ENCODE results near the gene RBP7. TPM values are rescaled to one million over a fixed set of nuclear protein-coding genes. Genes with fewer than 3 reads are reported as not detected.

Gene RBP7
- total RNA-seq, 1 experiment from 2014 or later: 1.1 TPM

DNA sequence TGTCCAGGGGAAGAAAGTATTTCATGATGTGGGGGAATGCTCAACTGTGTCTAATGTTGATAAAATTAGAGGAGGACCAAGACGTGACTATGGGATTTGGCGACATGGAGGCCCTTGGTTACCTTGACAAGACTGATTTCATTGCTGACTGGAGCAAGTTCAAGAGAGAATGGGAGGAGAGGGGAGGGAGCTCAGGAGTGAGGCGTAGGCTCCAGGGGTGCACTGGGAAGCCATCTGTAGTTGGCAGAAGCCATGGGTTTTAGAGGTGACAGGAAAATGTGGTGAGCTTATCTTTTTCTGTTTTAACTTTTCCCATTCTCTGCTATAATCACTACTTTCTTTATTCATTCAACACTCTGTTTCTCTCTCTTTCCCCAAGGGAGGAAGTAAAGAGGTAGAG lies 51.6 kb downstream of the RBP7 start:
- H3K27me3 ChIP-seq (ENCODE audit: control insufficient read depth, insufficient read depth, low read length): no peaks in the 10 kb centered on the region
- H3K4me3 ChIP-seq (ENCODE audit: insufficient read depth, low read depth, low read length): no peak overlapping the region
- no peak for DNase-seq
- H3K36me3 ChIP-seq (replicated peaks; ENCODE audit: control insufficient read depth, insufficient read depth, low read length): 0 out of 2 replicates have a peak, but pooled peaks cover 1% of the 10 kb centered on the region

DNA sequence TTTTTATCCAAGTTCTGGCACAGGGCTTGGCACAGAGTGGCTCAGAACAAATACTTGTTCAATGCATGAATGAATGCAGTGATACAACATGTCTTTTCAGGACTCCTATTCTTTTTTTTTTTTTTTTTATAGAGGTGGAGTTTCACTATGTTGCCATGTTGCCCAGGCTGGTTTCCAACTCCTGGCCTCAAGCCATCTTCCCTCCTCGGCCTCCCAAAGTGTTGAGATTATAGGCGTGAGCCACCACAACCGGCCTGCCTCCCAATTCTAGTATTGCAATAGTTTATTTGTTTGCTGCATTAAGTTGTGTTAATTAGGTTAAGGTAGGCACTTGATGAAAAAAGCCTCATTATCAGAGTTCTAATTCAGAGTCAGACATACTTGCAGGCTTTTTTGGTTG lies 53.6 kb downstream of the RBP7 start:
- H3K36me3 ChIP-seq (replicated peaks; ENCODE audit: control insufficient read depth, insufficient read depth, low read length): 0 out of 2 replicates have a peak, but pooled peaks cover 1% of the 10 kb centered on the region
- no peak overlapping the region for H3K4me3 ChIP-seq (ENCODE audit: insufficient read depth, low read depth, low read length)
- DNase-seq: no peak
- no peaks in the 10 kb centered on the region for H3K27me3 ChIP-seq (ENCODE audit: control insufficient read depth, insufficient read depth, low read length)

DNA sequence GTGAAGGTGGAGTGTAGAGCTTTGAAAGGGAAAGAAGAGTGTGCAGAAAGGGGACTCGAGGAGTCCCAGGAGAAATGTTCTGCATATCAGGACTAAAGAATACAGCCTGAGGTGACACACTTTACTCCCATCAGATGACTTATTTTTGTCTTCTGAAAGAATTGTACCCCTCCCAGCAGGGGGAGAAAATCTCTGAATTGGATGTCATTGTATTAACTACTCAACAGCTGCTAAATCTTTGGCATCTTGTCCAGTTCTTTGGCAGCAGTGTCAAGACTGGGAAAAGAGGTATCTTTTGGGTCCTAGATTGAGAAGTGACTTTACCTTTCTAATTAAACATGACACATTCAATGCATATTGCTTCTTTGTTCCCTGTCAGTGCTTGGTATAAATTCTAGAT lies 54.6 kb downstream of the RBP7 start:
- H3K4me3 ChIP-seq (ENCODE audit: insufficient read depth, low read depth, low read length): no peak overlapping the region
- peaks cover 1% of the 10 kb centered on the region; the same call in 1 of the 2 replicates for H3K36me3 ChIP-seq (replicated peaks; ENCODE audit: control insufficient read depth, insufficient read depth, low read length)

DNA sequence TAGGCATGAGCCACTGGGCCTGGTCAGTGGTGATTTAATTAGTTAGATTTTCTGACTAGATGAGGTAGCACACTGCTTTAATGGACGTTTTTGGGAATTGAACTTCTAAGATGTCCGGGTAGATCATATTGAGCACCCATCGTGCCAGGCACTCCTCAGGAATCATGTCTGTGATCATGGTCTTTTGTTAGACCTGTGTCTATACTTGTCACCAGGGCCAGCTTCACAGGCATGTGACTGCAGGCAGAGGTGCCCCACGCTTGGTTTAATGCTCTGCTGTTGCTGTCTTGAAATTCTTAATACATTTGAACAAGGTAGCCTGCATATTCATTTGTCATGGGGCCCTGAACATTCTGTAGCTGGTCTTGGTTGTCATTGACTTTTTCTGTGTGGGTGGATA lies 55.3 kb downstream of the RBP7 start:
- H3K4me3 ChIP-seq (ENCODE audit: insufficient read depth, low read depth, low read length): no peak overlapping the region
- no peaks in the 10 kb centered on the region for H3K27me3 ChIP-seq (ENCODE audit: control insufficient read depth, insufficient read depth, low read length)
- no peak for DNase-seq
- H3K36me3 ChIP-seq (replicated peaks; ENCODE audit: control insufficient read depth, insufficient read depth, low read length): peaks cover 1% of the 10 kb centered on the region; the same call in 1 of the 2 replicates

More for the DNA sequence above, 54.6 kb downstream of the RBP7 start:
- H3K27me3 ChIP-seq (ENCODE audit: control insufficient read depth, insufficient read depth, low read length): no peaks in the 10 kb centered on the region
- DNase-seq: no peak

DNA sequence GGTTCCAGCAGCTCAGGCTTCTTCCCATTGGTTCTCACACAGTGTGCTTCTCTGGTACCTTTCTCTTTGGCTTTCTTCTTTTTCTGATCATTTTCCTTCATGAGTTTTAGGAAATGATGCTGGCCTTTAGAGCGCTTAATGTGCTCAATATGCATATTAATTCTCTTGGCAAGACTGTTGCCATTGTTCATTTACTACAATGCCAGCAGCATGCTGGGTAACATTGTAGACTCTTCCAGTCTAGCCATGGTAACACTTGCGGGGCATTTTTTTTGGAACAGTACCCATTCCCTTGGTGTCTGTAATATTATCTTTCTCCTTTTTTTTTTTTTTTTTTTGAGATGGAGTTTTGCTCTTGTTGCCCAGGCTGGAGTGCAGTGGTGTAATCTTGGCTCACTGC lies 57.4 kb downstream of the RBP7 start:
- no peak for DNase-seq
- H3K27me3 ChIP-seq (ENCODE audit: control insufficient read depth, insufficient read depth, low read length): no peaks in the 10 kb centered on the region

DNA sequence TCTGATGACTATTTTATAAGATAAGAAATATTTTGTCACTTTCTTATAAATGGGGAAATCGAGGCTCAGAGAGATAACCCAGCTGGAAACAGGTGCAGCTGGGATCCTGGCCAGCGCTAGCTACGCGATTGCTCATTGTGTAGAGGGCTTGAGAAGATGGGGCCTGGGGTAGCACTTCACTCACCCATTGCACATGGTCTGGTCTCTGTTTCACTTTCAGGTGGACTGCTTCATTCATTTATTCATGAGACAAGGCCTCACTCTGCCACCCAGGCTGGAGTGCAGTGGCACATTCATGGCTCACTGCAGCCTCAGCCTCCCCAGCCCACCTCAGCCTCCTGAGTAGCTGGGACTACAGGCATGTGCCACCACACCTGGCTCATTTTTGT lies 59.6 kb downstream of the RBP7 start:
- DNase-seq: no peak
- H3K36me3 ChIP-seq (replicated peaks; ENCODE audit: control insufficient read depth, insufficient read depth, low read length): no peaks in the 10 kb centered on the region; the same call in 1 of the 2 replicates
- no peak overlapping the region for H3K4me3 ChIP-seq (ENCODE audit: insufficient read depth, low read depth, low read length)
- no peaks in the 10 kb centered on the region for H3K27me3 ChIP-seq (ENCODE audit: control insufficient read depth, insufficient read depth, low read length)

More for the DNA sequence above, 57.4 kb downstream of the RBP7 start:
- H3K36me3 ChIP-seq (replicated peaks; ENCODE audit: control insufficient read depth, insufficient read depth, low read length): peaks cover 1% of the 10 kb centered on the region; the same call in 1 of the 2 replicates
- no peak overlapping the region for H3K4me3 ChIP-seq (ENCODE audit: insufficient read depth, low read depth, low read length)

DNA sequence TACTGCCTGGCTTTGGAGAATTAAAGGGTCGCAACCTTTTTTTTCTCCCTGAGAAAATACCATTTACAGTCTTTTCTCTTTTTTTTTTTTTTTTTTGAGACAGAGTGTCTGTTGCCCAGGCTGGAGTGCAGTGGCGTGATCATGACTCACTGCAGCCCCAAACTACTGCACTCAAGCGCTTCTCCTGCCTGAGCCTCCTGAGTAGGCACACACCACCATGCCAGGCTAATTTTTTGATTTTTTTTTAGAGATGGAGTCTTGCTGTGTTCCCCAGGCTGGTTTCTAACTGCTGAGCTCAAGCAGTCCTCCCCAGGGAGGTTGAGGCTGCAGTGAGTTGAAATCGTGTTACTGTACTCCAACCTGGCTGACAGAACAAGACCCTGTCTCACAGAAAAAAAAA lies 60.3 kb downstream of the RBP7 start:
- DNase-seq: no peak
- H3K4me3 ChIP-seq (ENCODE audit: insufficient read depth, low read depth, low read length): no peak overlapping the region
- H3K27me3 ChIP-seq (ENCODE audit: control insufficient read depth, insufficient read depth, low read length): no peaks in the 10 kb centered on the region
- no peaks in the 10 kb centered on the region; the same call in 1 of the 2 replicates for H3K36me3 ChIP-seq (replicated peaks; ENCODE audit: control insufficient read depth, insufficient read depth, low read length)

DNA sequence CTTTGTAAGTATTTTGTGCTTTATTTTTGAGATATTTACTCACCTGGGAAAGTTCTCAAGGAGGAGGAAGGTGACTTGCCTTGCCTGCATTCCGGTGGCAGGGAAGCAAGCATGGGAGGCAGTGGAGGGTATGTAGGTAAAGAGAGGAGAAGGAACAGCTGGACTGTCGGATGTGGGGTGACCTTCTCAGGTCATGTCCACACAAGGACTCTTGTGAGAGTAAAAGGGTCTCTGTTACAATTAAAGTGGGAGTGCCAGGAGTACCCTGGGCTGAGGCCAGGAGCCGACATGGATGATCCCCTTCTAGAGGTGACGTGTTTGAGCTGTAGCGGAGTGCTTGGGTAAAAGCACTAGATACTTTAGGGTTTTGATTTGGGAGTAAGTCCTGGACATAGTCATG lies 60.8 kb downstream of the RBP7 start:
- no peak for DNase-seq
- Histone ChIP-seq H3K4me3 (ENCODE audit: insufficient read depth, low read depth, low read length) (no peak overlapping the region), H3K36me3 (replicated peaks; ENCODE audit: control insufficient read depth, insufficient read depth, low read length) (no peaks in the 10 kb centered on the region; the same call in 1 of the 2 replicates), H3K27me3 (ENCODE audit: control insufficient read depth, insufficient read depth, low read length) (no peaks in the 10 kb centered on the region)

DNA sequence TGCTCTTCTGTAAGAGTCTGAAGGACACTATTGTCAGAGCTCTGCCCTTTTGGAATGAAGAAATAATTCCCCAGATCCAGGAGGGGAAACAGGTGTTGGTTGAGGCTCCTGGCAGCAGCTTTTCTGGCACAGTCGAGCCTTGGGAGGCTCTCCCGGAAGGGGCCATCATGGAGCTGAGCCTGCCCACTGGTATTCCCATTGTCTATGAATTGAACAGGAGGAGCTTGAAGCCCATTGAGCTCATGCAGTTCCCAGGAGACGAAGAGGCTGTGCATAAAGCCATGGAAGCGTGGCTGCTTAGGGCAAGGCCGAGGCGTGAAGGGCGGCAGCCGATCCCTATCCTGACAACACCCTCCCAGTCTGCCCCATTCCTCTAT lies 62.3 kb downstream of the RBP7 start:
- no peaks in the 10 kb centered on the region for H3K27me3 ChIP-seq (ENCODE audit: control insufficient read depth, insufficient read depth, low read length)
- no peak overlapping the region for H3K4me3 ChIP-seq (ENCODE audit: insufficient read depth, low read depth, low read length)
- DNase-seq: no peak
- H3K36me3 ChIP-seq (replicated peaks; ENCODE audit: control insufficient read depth, insufficient read depth, low read length): no peaks in the 10 kb centered on the region; the same call in 1 of the 2 replicates

DNA sequence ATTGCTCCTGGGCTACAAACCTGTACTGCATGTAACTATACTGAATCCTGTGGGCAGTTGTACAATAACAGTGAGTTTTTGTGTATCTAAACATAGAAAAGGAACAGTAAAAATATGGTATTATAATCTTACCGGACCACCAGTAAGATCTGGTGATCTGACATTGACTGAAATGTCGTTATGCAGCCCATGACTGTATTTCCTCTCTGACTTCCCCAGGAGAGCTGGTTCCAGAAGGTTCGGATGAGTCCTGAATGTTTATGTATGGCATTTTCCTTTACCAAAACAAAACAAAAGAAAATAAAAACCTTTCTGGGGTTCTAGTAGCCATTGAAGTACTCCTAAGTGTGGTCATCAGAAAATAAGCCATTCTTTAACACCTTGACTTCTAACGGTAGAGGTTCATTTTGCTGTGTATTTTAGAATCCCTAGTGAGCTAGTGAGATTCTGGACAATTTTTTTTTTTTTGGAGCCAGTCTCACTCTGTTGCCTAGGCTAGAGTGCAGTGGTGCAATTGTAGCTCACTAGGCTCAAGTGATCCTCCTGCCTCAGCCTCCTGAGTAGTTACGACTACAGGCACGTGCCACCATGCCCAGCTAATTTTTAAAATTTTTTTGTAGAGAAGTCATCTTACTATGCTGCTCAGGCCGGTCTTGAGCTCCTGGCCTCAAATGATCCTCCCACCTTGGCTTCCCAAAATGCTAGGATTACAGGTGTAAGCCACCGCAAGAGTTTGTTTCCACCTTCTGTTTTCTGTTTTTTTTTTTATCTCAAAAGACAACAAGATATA lies 63.5 kb downstream of the RBP7 start:
- Histone ChIP-seq H3K36me3 (replicated peaks; ENCODE audit: control insufficient read depth, insufficient read depth, low read length) (no peaks in the 10 kb centered on the region; the same call in 1 of the 2 replicates), H3K4me3 (ENCODE audit: insufficient read depth, low read depth, low read length) (no peak overlapping the region), H3K27me3 (ENCODE audit: control insufficient read depth, insufficient read depth, low read length) (no peaks in the 10 kb centered on the region)
- no peak for DNase-seq

DNA sequence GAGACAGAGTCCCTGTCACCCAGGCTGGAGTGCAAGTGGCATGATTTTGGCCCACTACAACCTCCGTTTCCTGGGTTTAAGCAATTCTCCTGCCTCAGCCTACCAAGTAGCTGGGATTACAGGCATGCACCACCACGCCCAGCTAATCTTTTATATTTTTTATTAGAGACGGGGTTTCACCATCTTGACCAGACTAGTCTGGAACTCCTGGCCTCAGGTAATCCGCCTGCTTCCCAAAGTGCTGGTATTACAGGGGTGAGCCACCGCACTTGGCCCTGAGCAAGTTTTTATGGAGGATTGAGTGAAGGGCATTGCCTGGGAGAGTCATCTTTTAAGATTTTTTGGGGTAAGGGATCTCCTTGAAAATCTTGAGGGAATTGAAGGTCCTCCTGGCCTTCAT lies 64.2 kb downstream of the RBP7 start:
- no peaks in the 10 kb centered on the region for H3K27me3 ChIP-seq (ENCODE audit: control insufficient read depth, insufficient read depth, low read length)
- no peak overlapping the region for H3K4me3 ChIP-seq (ENCODE audit: insufficient read depth, low read depth, low read length)
- H3K36me3 ChIP-seq (replicated peaks; ENCODE audit: control insufficient read depth, insufficient read depth, low read length): no peaks in the 10 kb centered on the region; the same call in 1 of the 2 replicates
- DNase-seq: no peak

DNA sequence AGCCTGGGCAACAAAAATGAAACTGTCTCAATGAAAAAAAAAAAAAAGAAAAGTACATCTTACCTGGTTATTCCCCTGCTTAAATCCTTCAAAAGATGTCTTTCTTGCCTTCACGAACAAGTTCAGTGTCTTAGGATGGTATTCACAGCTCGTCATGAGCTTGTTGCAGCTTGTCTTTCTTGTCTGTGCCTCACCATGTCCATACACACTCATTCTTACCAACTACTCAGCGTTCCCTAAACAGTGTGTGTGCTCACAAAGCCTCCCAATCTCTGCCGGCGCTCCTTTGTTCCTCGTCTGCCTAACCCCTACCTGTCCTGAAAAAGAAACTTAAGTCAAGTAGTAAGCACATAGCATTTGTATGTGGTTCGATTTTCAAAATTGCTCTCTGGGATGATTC lies 66.8 kb downstream of the RBP7 start:
- no peaks in the 10 kb centered on the region for H3K27me3 ChIP-seq (ENCODE audit: control insufficient read depth, insufficient read depth, low read length)
- no peak for DNase-seq
- H3K4me3 ChIP-seq (ENCODE audit: insufficient read depth, low read depth, low read length): no peak overlapping the region
- H3K36me3 ChIP-seq (replicated peaks; ENCODE audit: control insufficient read depth, insufficient read depth, low read length): no peaks in the 10 kb centered on the region

DNA sequence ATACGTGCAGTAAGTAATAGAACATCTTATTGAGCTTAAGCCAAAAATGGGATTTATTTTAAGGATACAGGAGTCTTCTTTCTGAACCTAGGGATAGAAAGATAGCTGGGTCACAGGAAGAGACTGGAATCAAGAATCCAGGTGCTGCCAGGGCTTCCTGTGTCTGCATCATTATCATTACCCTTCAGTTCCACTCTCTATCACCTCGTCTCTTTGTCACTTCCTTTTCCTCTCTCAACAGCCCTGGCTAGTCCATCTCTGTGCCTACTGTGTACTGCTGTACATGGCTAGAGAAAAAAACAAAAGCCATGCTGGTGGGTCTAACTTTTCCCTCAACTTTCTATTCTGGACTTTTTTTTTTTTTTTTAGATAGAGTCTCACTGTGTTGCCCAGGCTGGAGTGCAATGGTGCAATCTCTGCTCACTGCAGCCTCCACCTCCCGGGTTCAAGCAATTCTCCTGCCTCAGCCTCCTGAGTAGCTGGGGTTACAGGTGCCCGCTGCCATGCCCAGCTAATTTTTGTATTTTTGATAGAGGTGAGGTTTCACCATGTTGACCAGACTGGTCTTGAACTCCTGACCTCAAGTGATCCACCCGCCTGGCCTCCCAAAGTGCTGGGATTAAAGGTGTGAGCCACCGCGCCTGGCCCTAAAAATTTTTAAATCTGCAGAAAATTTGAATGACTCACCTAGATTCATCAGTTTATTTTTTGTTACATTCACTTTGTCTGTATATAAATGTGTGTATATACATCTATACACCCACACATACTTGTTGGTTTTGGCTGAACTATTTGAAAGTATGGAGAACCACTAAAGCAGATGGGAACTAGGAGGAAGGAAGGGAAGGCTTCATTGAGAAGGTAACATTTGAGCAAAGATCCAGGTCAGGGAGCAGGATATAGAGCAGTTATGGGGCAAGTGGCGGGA lies 67.7 kb downstream of the RBP7 start:
- no peak overlapping the region for H3K4me3 ChIP-seq (ENCODE audit: insufficient read depth, low read depth, low read length)
- no peak for DNase-seq
- no peaks in the 10 kb centered on the region for H3K36me3 ChIP-seq (replicated peaks; ENCODE audit: control insufficient read depth, insufficient read depth, low read length)
- no peaks in the 10 kb centered on the region for H3K27me3 ChIP-seq (ENCODE audit: control insufficient read depth, insufficient read depth, low read length)

DNA sequence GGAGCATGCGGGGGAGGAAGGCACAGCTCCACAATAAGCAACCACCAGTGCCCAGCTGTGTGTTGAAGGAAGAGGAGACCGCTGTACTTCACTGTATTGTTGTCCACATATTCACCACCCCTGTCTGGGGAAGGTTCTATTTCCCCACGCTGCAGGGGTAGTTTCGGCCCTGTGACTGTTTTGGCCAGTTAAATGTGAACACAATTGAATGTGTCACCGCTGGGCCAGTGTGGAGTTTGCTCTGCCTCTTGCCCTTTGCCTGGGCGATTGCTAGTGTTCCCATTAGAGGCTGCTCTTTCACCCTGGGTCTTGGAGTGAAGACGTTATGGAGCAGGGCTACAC lies 68.3 kb downstream of the RBP7 start:
- no peak overlapping the region for H3K4me3 ChIP-seq (ENCODE audit: insufficient read depth, low read depth, low read length)
- no peaks in the 10 kb centered on the region for H3K27me3 ChIP-seq (ENCODE audit: control insufficient read depth, insufficient read depth, low read length)
- DNase-seq: peak; percentile 32
- H3K36me3 ChIP-seq (replicated peaks; ENCODE audit: control insufficient read depth, insufficient read depth, low read length): no peaks in the 10 kb centered on the region

Data from H7 (cell line).